ENCODE data around the gene GRIP1.

The GRIP1 gene

DNA sequence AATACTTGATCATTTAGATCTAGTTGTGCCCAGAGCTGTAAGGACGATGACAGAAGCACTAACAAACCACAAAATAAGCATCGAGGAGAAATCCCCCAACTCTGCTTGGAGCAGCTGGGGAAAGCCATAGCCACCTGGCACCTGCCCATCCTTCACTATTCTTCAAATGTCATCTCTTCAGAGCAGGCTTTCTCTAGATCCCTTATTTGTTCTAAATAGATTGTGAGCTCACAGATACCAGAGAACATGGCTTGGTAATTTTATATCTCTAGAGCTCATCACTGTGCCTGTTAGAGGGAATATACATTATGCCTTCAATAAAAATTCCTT is 50.9 kb downstream of the GRIP1 start:
- H3K36me3 ChIP-seq (ENCODE audit: control insufficient read depth in 1 of 2, insufficient read depth in 2 of 2, low read length in 2 of 2), result no peaks in the 10 kb centered on the region
- no peak overlapping the region for H3K23ac ChIP-seq (ENCODE audit: low read length)
- no peak overlapping the region for H2BK12ac ChIP-seq (ENCODE audit: low read length)
- no peak overlapping the region for H3K4me3 ChIP-seq (ENCODE audit: low read depth, low read length)
- H4K91ac ChIP-seq (ENCODE audit: low read depth, low read length), result no peak overlapping the region
- H3K9me3 ChIP-seq (ENCODE audit: insufficient read depth, low read depth, low read length), result no peaks in the 10 kb centered on the region
- H3K4me1 ChIP-seq (ENCODE audit: control insufficient read depth in 1 of 2, insufficient read depth in 2 of 2, low read length in 2 of 2), result no peaks in the 10 kb centered on the region
- no peak overlapping the region for H2BK5ac ChIP-seq (ENCODE audit: low read depth, low read length, poor library complexity)
- H2BK120ac ChIP-seq (ENCODE audit: insufficient read depth, low read length, poor library complexity), result no peak overlapping the region
- H3K79me1 ChIP-seq (ENCODE audit: low read length), result no peaks in the 10 kb centered on the region
- H3K79me2 ChIP-seq (ENCODE audit: control insufficient read depth, insufficient read depth, low read length, poor library complexity), result no peaks in the 10 kb centered on the region
- WGBS (ENCODE audit: extremely low coverage, insufficient coverage, insufficient read length), result no CpG with 5 or more reads among the region's 2 CpGs
- no peak overlapping the region for H3K27ac ChIP-seq (ENCODE audit: low read depth, low read length)
- no peak overlapping the region for H2AFZ ChIP-seq (ENCODE audit: insufficient read depth, low read length, poor library complexity)
- H3K27me3 ChIP-seq (ENCODE audit: insufficient read depth, low read length), result no peaks in the 10 kb centered on the region
- no peak overlapping the region for H3K4ac ChIP-seq (ENCODE audit: low read depth, low read length)
- DNase-seq, result no peak
- no peak overlapping the region for H3K9ac ChIP-seq (ENCODE audit: low read length)
- no peak overlapping the region for H2AK5ac ChIP-seq (ENCODE audit: low read length)
- H3K14ac ChIP-seq (ENCODE audit: low read length), result no peak overlapping the region
- H4K8ac ChIP-seq (ENCODE audit: low read depth, low read length), result no peak overlapping the region
- H4K12ac ChIP-seq (ENCODE audit: low read depth, low read length), result no peak overlapping the region
- H3K18ac ChIP-seq (ENCODE audit: low read length), result no peak overlapping the region
- no peak overlapping the region for H3K4me2 ChIP-seq (ENCODE audit: low read length)

DNA sequence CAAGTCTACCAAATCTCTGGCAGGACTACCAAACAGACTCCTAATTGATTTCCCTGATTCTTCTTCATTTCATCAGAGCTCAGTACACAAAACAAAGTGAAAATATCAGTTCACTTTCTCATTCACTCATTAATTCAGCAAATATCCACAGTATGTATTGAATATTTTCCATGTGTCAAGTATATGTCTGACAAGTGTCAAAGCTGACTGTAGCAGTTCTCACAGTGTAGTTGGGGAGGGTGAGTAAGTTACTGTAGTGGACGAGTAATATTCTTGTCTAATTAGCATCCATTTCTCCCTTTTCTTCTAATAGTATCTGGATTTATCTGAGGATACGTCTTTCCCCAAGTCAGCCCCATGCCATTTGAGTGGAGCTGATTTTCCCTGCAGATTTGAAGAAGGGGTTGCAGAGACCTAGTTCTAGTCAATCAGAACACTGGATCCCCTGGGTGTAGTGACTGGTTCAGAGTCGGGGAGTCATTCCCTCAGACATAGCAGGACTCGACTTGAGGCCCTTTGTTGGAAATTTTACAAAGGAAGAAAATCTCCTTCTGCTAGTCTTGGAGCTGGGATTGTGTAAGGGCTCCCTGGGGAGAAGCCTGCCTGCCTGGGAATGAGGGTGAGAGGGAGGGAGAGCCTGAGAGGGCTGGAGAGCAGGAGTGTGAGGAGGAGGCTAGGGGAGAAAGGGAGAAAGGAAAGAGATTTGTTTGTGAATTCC is 51.4 kb downstream of the GRIP1 start:
- no peak overlapping the region for H4K91ac ChIP-seq (ENCODE audit: low read depth, low read length)
- no peaks in the 10 kb centered on the region for H3K4me1 ChIP-seq (ENCODE audit: control insufficient read depth in 1 of 2, insufficient read depth in 2 of 2, low read length in 2 of 2)
- no peak overlapping the region for H3K4ac ChIP-seq (ENCODE audit: low read depth, low read length)
- H3K9ac ChIP-seq (ENCODE audit: low read length), result no peak overlapping the region
- no peak overlapping the region for H2BK12ac ChIP-seq (ENCODE audit: low read length)
- no peak overlapping the region for H3K18ac ChIP-seq (ENCODE audit: low read length)
- no peak overlapping the region for H3K4me3 ChIP-seq (ENCODE audit: low read depth, low read length)
- no peaks in the 10 kb centered on the region for H3K79me2 ChIP-seq (ENCODE audit: control insufficient read depth, insufficient read depth, low read length, poor library complexity)
- DNase-seq, result no peak
- no peak overlapping the region for H2BK5ac ChIP-seq (ENCODE audit: low read depth, low read length, poor library complexity)
- no CpG with 5 or more reads among the region's 4 CpGs for WGBS (ENCODE audit: extremely low coverage, insufficient coverage, insufficient read length)
- no peak overlapping the region for H4K12ac ChIP-seq (ENCODE audit: low read depth, low read length)
- no peak overlapping the region for H3K23ac ChIP-seq (ENCODE audit: low read length)
- H3K79me1 ChIP-seq (ENCODE audit: low read length), result no peaks in the 10 kb centered on the region
- no peak overlapping the region for H2AFZ ChIP-seq (ENCODE audit: insufficient read depth, low read length, poor library complexity)
- H4K8ac ChIP-seq (ENCODE audit: low read depth, low read length), result no peak overlapping the region
- H3K9me3 ChIP-seq (ENCODE audit: insufficient read depth, low read depth, low read length), result no peaks in the 10 kb centered on the region
- no peaks in the 10 kb centered on the region for H3K36me3 ChIP-seq (ENCODE audit: control insufficient read depth in 1 of 2, insufficient read depth in 2 of 2, low read length in 2 of 2)
- no peaks in the 10 kb centered on the region for H3K27me3 ChIP-seq (ENCODE audit: insufficient read depth, low read length)
- no peak overlapping the region for H2BK120ac ChIP-seq (ENCODE audit: insufficient read depth, low read length, poor library complexity)
- H2AK5ac ChIP-seq (ENCODE audit: low read length), result no peak overlapping the region
- no peak overlapping the region for H3K4me2 ChIP-seq (ENCODE audit: low read length)
- H3K27ac ChIP-seq (ENCODE audit: low read depth, low read length), result no peak overlapping the region
- H3K14ac ChIP-seq (ENCODE audit: low read length), result no peak overlapping the region

GRCh38 chr12:66624806-66625205 is 54.1 kb downstream of the GRIP1 start:
- Histone ChIP-seq H3K23ac (ENCODE audit: low read length) (no peak overlapping the region), H4K91ac (ENCODE audit: low read depth, low read length) (no peak overlapping the region), H3K36me3 (ENCODE audit: control insufficient read depth in 1 of 2, insufficient read depth in 2 of 2, low read length in 2 of 2) (no peaks in the 10 kb centered on the region), H4K8ac (ENCODE audit: low read depth, low read length) (no peak overlapping the region), H2BK120ac (ENCODE audit: insufficient read depth, low read length, poor library complexity) (no peak overlapping the region), H2BK5ac (ENCODE audit: low read depth, low read length, poor library complexity) (no peak overlapping the region), H2BK12ac (ENCODE audit: low read length) (no peak overlapping the region), H3K27me3 (ENCODE audit: insufficient read depth, low read length) (no peaks in the 10 kb centered on the region), H3K27ac (ENCODE audit: low read depth, low read length) (no peak overlapping the region), H3K4me1 (ENCODE audit: control insufficient read depth in 1 of 2, insufficient read depth in 2 of 2, low read length in 2 of 2) (no peaks in the 10 kb centered on the region), H2AFZ (ENCODE audit: insufficient read depth, low read length, poor library complexity) (no peak overlapping the region), H3K79me2 (ENCODE audit: control insufficient read depth, insufficient read depth, low read length, poor library complexity) (no peaks in the 10 kb centered on the region), H2AK5ac (ENCODE audit: low read length) (no peak overlapping the region), H3K4me2 (ENCODE audit: low read length) (no peak overlapping the region), H3K4me3 (ENCODE audit: low read depth, low read length) (no peak overlapping the region), H3K9me3 (ENCODE audit: insufficient read depth, low read depth, low read length) (no peaks in the 10 kb centered on the region), H4K12ac (ENCODE audit: low read depth, low read length) (no peak overlapping the region), H3K4ac (ENCODE audit: low read depth, low read length) (no peak overlapping the region), H3K9ac (ENCODE audit: low read length) (no peak overlapping the region), H3K18ac (ENCODE audit: low read length) (no peak overlapping the region), H3K79me1 (ENCODE audit: low read length) (no peaks in the 10 kb centered on the region), H3K14ac (ENCODE audit: low read length) (no peak overlapping the region)
- DNase-seq, result no peak
- no CpG with 5 or more reads among the region's 2 CpGs for WGBS (ENCODE audit: extremely low coverage, insufficient coverage, insufficient read length)

DNA sequence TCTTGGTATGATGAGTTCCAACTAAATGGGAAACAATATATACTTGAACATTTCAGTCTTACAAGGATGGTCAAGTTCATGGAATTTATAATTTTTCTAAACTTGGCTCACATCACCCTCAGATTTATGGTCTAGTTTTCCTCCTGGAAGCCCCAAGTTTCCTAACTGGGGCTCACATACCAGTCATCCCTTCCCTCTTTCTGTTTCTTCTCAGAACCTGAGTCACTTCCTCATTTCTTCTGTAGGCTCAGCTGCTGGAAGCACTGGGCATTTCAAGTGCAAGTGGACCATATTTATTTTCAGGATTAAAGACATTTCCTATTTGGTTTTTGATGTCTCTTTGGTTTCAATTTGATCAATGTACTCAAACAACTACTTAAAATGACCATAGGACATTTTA is 55.4 kb downstream of the GRIP1 start:
- H3K14ac ChIP-seq (ENCODE audit: low read length), result no peak overlapping the region
- no peak overlapping the region for H3K4me3 ChIP-seq (ENCODE audit: low read depth, low read length)
- no peak overlapping the region for H3K27ac ChIP-seq (ENCODE audit: low read depth, low read length)
- H3K23ac ChIP-seq (ENCODE audit: low read length), result no peak overlapping the region
- H3K4me2 ChIP-seq (ENCODE audit: low read length), result no peak overlapping the region
- no peak overlapping the region for H4K12ac ChIP-seq (ENCODE audit: low read depth, low read length)
- no peak for DNase-seq
- no peaks in the 10 kb centered on the region for H3K4me1 ChIP-seq (ENCODE audit: control insufficient read depth in 1 of 2, insufficient read depth in 2 of 2, low read length in 2 of 2)
- H2AK5ac ChIP-seq (ENCODE audit: low read length), result no peak overlapping the region
- no peak overlapping the region for H3K9ac ChIP-seq (ENCODE audit: low read length)
- no peaks in the 10 kb centered on the region for H3K79me2 ChIP-seq (ENCODE audit: control insufficient read depth, insufficient read depth, low read length, poor library complexity)
- no peak overlapping the region for H3K4ac ChIP-seq (ENCODE audit: low read depth, low read length)
- H3K36me3 ChIP-seq (ENCODE audit: control insufficient read depth in 1 of 2, insufficient read depth in 2 of 2, low read length in 2 of 2), result no peaks in the 10 kb centered on the region
- H3K9me3 ChIP-seq (ENCODE audit: insufficient read depth, low read depth, low read length), result no peaks in the 10 kb centered on the region
- no peak overlapping the region for H3K18ac ChIP-seq (ENCODE audit: low read length)
- no peak overlapping the region for H2BK12ac ChIP-seq (ENCODE audit: low read length)
- H3K27me3 ChIP-seq (ENCODE audit: insufficient read depth, low read length), result no peaks in the 10 kb centered on the region
- no peak overlapping the region for H2AFZ ChIP-seq (ENCODE audit: insufficient read depth, low read length, poor library complexity)
- H4K8ac ChIP-seq (ENCODE audit: low read depth, low read length), result no peak overlapping the region
- no peak overlapping the region for H4K91ac ChIP-seq (ENCODE audit: low read depth, low read length)
- no peak overlapping the region for H2BK5ac ChIP-seq (ENCODE audit: low read depth, low read length, poor library complexity)
- no peaks in the 10 kb centered on the region for H3K79me1 ChIP-seq (ENCODE audit: low read length)
- H2BK120ac ChIP-seq (ENCODE audit: insufficient read depth, low read length, poor library complexity), result no peak overlapping the region

Data from trophoblast cell (in vitro differentiated cells and primary cell).